ENCODE results near the gene CACTIN. TPM values are rescaled to one million over a fixed set of nuclear protein-coding genes. Genes with fewer than 3 reads are reported as not detected.

The CACTIN gene
- total and polyA plus RNA-seq, 2 of the 8 experiments (the other 6 are each of a cell fraction or from before 2014, with no cell fraction given): 25.8 to 29.9 TPM

- H3K23me2 ChIP-seq (ENCODE audit: low read depth, low read length): peaks cover 2% of the 10 kb centered on the region; the same call in 1 of the 2 replicates
- no peak overlapping the region for H3K56ac ChIP-seq (replicated peaks; ENCODE audit: insufficient read length, low read depth, low read length)
- FAIRE-seq (no peak), DNase-seq (ENCODE audit: low read depth in 1 of 2, low spot score in 2 of 2) (no peak)
- H3K4me3 ChIP-seq (ENCODE audit: extremely low read depth in 1 of 4, insufficient read depth in 2 of 4, low read depth in 3 of 4, low read length in 4 of 4): no peak overlapping the region
- TF ChIP-seq CREB1 (IDR thresholded peaks at IDR 0.05) (peak; percentile 56; the same call in 1 of the 2 replicates), SP1 (IDR thresholded peaks at IDR 0.05; ENCODE audit: low read depth, low read length) (no peak), E2F6 (IDR thresholded peaks at IDR 0.05) (no peak), JUND (IDR thresholded peaks at IDR 0.05; ENCODE audit: low read length) (no peak), HDAC2 (IDR thresholded peaks at IDR 0.05; ENCODE audit: borderline replicate concordance in 1 of 2, low read depth in 2 of 2, low read length in 2 of 2) (no peak), POLR2AphosphoS5 (IDR thresholded peaks at IDR 0.05; ENCODE audit: low read depth, low read length) (no peak)
- H3K27me3 ChIP-seq (replicated peaks in 1 of 4; ENCODE audit: control insufficient read depth in 3 of 4, extremely low read depth in 1 of 4, insufficient read depth in 3 of 4, low read length in 3 of 4): no peaks in the 10 kb centered on the region
- H3K9me3 ChIP-seq (ENCODE audit: insufficient read depth in 2 of 2, low read depth in 1 of 2, low read length in 1 of 2): no peaks in the 10 kb centered on the region
- H3K79me1 ChIP-seq (ENCODE audit: low read depth, low read length): peaks cover 9% of the 10 kb centered on the region; the same call in 1 of the 2 replicates
- peaks cover 10 to 40% of the 10 kb centered on the region in 2 experiments for H4K20me1 ChIP-seq (replicated peaks in 1 of 2; ENCODE audit: control insufficient read depth in 1 of 2, insufficient read depth in 2 of 2, low read length in 2 of 2)
- 83% methylated on average over 22 of the region's 33 CpGs; no CpG with 5 or more reads in 1 of the 2 experiments for WGBS, 2 experiments (ENCODE audit: extremely low coverage in 1 of 2, insufficient coverage in 1 of 2, insufficient read length in 1 of 2, insufficient replicate concordance in 2 of 2, low coverage in 1 of 2, low lambda C conversion rate in 2 of 2, missing lambda C conversion rate in 1 of 2)
- no peak overlapping the region for H3K4ac ChIP-seq (replicated peaks; ENCODE audit: insufficient read length, low read depth, low read length)
- no peak overlapping the region for H2BK20ac ChIP-seq (ENCODE audit: low read length)
- peak overlapping the region; percentile 24; the same call in 1 of the 2 replicates for H2BK5ac ChIP-seq (ENCODE audit: low read depth, low read length)
- no peak overlapping the region for H4K91ac ChIP-seq (replicated peaks; ENCODE audit: insufficient read length, low read length)
- no peak overlapping the region for H2AFZ ChIP-seq (ENCODE audit: low read length)
- H3K14ac ChIP-seq (ENCODE audit: insufficient read length): no peak overlapping the region
- no peak overlapping the region for H2BK12ac ChIP-seq (ENCODE audit: low read depth, low read length)
- POLR2A ChIA-PET (ENCODE audit: partially characterized antibody): interaction anchor here (0.6 to 1.8 kb wide), 5 partner anchors 10 to 93 kb away, joined by 3 to 4 read pairs (median 3); partner anchors contain the start of gene MRPL54
- H4K5ac ChIP-seq (ENCODE audit: insufficient read length, low read depth, low read length): no peak overlapping the region
- H3K4me1 ChIP-seq (replicated peaks in 1 of 4; ENCODE audit: control insufficient read depth in 3 of 4, insufficient read depth in 4 of 4, low read length in 3 of 4): peaks cover 0 to 21% (median 10%) of the 10 kb centered on the region in 4 experiments; a peak in 5 of 7 replicates
- no peak overlapping the region; the same call in 1 of the 2 replicates for H3K27ac ChIP-seq (ENCODE audit: low read depth, low read length)
- no peak overlapping the region for H3K4me2 ChIP-seq (ENCODE audit: insufficient read depth in 1 of 2, low read depth in 2 of 2, low read length in 2 of 2)
- H3K79me2 ChIP-seq (ENCODE audit: control insufficient read depth in 1 of 2, insufficient read depth in 2 of 2, low read length in 2 of 2): peaks cover 0 to 3% of the 10 kb centered on the region in 2 experiments; a peak in 1 of 4 replicates
- H3K23ac ChIP-seq (ENCODE audit: insufficient read length): no peak overlapping the region
- no peak overlapping the region for H2BK120ac ChIP-seq (replicated peaks; ENCODE audit: low read depth, low read length)
- H2AK5ac ChIP-seq (ENCODE audit: low read depth, low read length): no peak overlapping the region
- CTCF ChIA-PET (ENCODE audit: partially characterized antibody): interaction anchor here (1.0 to 5.8 kb wide), 8 partner anchors 8 to 48 kb away, joined by 3 to 110 read pairs (median 4); partner anchors contain the start of genes PIP5K1C and TJP3
- no peak overlapping the region for H2BK15ac ChIP-seq (ENCODE audit: low read length)
- no peak overlapping the region for H3K18ac ChIP-seq (ENCODE audit: extremely low read depth, low read length)
- H3K36me3 ChIP-seq (ENCODE audit: control insufficient read depth in 2 of 4, insufficient read depth in 4 of 4, low read length in 3 of 4): no peaks in the 10 kb centered on the region
- no peak overlapping the region for H4K8ac ChIP-seq (ENCODE audit: extremely low read depth, insufficient read depth, low read length)
- no peak overlapping the region; a peak in 1 of 7 replicates for H3K9ac ChIP-seq (replicated peaks in 1 of 4; ENCODE audit: extremely low read depth in 1 of 4, low read depth in 3 of 4, low read length in 3 of 4)
Observed at GRCh38 chr19:3669947-3670795, 43.6 kb upstream of the CACTIN start.
